Measurements from ENCODE around the gene GPR135.
A peak's percentile ranks its signal among the peaks of the same experiment; 100 is the strongest.

Gene GPR135

GRCh38 chr14:59465316-59466135, at the start of gene GPR135:
TSS of gene GPR135 (minus strand) at chr14:59465380. CDS start at chr14:59465226, 154 bp downstream.
- DNase-seq: no peak

DNA sequence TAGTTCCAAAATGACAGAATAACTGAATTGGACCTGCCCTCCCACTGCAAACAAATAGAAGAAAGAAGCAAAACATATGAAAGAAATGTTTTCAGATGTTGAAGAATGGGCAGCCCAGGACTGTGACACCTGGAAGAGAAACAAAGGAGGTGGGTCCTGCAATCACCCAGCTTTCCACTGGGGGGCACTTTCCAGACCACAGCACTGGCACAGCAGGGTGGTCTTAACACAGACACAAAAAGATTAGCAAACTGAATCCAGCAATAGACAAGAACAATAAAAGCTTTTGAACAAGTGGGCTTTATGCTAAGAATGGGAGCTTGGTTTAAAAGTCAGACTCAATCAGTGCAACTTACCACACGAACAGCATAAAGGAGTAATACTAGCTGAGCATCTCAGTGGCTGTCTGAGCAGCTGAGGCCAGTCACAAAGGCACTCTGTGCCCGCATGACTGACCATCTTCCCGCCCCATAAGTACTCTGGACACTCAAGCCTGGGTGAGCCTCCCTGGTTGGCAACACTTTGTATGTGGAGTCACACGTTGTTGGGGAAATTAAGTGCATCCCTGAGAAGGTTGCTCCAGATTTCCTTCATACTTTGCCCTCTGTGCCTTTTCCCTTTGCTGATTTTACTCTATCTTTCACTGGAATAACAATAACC, 46.9 kb upstream of the GPR135 start:
- peak; percentile 27 for DNase-seq

- no peak for DNase-seq
Measured at GRCh38 chr14:59510966-59511365, 45.8 kb upstream of the GPR135 start.

DNA sequence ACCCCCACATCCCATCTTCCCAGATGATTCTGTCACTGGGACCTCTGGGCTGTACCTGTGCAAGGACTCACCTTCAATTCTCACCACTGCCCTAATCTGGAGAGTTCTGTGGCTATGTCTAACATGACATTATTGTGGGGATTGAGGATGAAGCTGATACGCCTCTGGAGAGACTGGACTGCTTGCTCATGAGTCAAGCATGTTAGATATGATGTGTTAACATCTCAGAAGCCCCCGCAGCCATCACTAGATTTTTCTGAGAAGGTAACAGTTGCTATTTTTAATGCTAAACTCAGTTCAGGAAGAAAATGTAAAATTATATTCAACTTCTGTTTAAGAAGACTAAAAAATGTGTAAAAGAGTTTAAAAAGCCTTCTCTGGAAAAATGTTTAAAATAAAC, 44.8 kb upstream of the GPR135 start:
- no peak for DNase-seq

- DNase-seq: no peak
Measured at GRCh38 chr14:59509101-59509500, 43.9 kb upstream of the GPR135 start.

- no peak for DNase-seq
Measured at GRCh38 chr14:59507752-59508103, 42.5 kb upstream of the GPR135 start.

- DNase-seq: peak; percentile 88
Measured at GRCh38 chr14:59507063-59507751, 42.0 kb upstream of the GPR135 start.

DNA sequence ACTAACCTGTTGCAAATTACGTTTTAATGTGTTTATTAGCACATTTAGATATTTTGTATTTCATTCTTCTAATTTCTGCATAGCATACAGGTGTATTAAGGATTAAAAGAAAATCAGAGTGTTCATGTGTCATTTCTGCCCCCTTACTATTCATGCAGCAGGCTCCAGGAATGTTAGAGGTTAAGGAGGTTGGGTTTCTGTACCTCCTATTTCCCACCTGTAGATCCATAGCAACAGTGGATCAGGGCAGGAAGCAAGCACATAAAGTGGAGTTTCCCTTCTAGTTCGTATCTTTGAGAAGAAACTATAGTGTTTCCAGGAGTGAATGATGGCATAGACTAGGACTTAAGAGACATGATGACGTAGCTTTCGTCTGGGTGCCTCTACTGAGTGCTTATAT, 38.1 kb upstream of the GPR135 start:
- no peak for DNase-seq

GRCh38 chr14:59500732-59501131, 35.6 kb upstream of the GPR135 start:
- no peak for DNase-seq

- DNase-seq: no peak
Measured at GRCh38 chr14:59492384-59492783, 27.2 kb upstream of the GPR135 start.

GRCh38 chr14:59490756-59491155, 25.6 kb upstream of the GPR135 start:
- no peak for DNase-seq

DNA sequence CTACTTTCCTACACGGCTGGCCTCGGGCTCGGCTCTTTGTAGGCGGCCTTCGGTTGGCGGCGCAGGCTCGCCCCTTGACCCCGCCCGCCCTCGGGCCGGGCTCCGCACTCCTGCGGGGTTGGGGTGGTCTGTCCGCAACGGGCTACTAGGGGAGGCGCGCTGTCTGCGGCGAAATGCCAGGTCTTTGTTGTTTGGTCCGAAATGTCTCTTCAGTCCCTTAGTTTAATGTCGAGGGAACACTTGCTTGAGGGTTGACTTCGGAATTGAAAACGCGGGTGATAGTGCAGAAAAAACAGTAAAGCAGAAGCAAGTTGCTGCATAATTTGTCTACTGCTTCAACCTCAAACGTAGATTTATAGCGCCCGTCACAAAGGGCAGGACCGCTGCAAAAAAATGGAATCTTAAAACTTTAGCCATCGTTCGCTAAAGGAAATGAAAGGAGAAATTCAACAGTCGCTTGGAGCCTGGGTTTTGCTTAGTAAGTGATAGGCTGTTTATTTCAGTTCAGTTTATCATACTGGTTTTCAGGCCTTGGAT, 19.5 kb upstream of the GPR135 start:
- DNase-seq: peak; percentile 64

- DNase-seq: peak; percentile 97
Measured at GRCh38 chr14:59483819-59484638, 18.8 kb upstream of the GPR135 start, which contains the start of the genes JKAMP and L3HYPDH. TSS of gene JKAMP (plus strand) at chr14:59484517. CDS start at chr14:59484590, 73 bp downstream. TSS of gene L3HYPDH (minus strand) at chr14:59484408. CDS start at chr14:59484316, 92 bp downstream.

DNA sequence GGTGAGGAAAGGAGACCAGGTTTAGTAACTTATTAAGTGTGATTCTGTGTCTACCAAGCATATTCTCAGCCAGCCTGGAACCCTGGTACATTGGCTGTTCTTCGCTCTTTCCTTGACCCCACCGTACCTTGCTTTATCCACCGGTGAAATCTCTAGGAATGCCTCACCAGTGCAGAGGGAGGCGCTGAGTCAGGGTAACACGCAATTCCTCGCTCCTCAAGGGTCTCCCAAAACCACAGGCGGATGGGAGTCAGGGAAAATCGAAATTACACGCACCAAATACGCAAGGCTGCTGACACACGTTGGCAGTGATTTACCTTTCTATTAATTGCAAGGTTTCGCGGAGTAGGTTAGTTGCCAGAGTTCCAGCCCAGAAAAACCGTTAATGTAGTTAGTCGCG, 18.2 kb upstream of the GPR135 start:
- no peak for DNase-seq

- no peak for DNase-seq
Measured at GRCh38 chr14:59482541-59483331, 17.6 kb upstream of the GPR135 start.

- DNase-seq: no peak
Measured at GRCh38 chr14:59481871-59482540, 16.8 kb upstream of the GPR135 start.

GRCh38 chr14:59481407-59481806, 16.2 kb upstream of the GPR135 start:
- no peak for DNase-seq

- DNase-seq: no peak
Measured at GRCh38 chr14:59480166-59480565, 15.0 kb upstream of the GPR135 start.

- no peak for DNase-seq
Measured at GRCh38 chr14:59478540-59478939, 13.4 kb upstream of the GPR135 start.

DNA sequence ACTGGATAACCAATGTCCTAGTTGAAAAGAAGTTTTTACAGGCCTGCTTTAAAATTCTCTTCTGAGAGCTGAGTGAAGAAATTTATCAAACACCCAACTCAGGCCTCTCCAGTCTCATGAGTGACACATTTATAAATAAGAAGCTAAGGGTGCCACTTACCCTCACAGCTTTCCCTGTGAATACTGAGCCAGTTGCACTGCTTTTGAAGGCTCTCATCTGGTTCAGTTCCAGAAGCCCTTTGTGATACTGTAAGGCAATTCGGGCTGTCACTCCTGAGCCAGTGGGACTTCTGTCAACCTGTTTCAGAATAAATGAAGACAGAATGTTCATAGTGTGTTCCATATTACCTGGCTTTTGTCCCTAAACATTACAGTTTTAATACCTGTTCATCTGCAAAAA, 10.5 kb upstream of the GPR135 start:
- no peak for DNase-seq

DNA sequence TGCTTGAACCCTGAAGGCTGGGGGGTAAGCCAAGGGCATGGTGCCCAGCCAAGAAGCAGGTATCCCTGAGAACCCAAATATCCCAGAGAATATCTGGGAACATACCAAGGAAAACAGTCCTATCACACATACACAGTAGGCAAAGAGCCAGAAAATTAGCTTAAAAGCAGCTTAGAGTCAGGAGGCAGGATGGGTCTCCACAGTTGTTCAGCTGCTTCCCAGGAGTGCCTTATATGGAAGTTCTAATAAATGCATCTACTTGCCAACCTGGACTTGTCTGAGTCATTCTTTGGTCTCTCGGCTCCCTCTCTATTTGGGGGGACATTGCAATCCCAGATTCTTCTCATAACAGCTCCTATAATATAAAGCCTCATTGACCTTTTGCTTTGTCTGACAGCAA, 9.0 kb upstream of the GPR135 start:
- no peak for DNase-seq
